Left colon (tissue), 2 donors: Measurements from ENCODE around the gene ZBTB42. TPM values are rescaled to one million over a fixed set of nuclear protein-coding genes. Genes with fewer than 3 reads are reported as not detected.
"Not testable (repeated sequence)": the region's sequence is repeated elsewhere in the genome, so short reads cannot be mapped to it uniquely, and the experiment has no call there.

Source experiments
- ATAC-seq: fragments of 200-7000 bp; cut with Tn5 transposase; one replicate; pipeline ENCODE4 v1.9.1; 2020; ENCODE audit warnings: mild to moderate bottlenecking, moderate library complexity
- DNase-seq, 2 donors: peaks; one replicate each; pipeline ENCODE4 v3.0.0-alpha.2; 2020
- intact Hi-C, 2 donors: fragments of 100-400 bp; cut with DNase I in 1 of 2; cut with micrococcal nuclease in 1 of 2; formaldehyde crosslinking; loops; one replicate each; pipeline versions ENCODE4 v1.11.2 to v1.14.0; 2022; cut with DNase I, micrococcal nuclease
- total RNA-seq, 2 donors: library from RNA; stranded (reverse); fragmentation: NEBNext Ultra II Directional; extraction: Animal tissue kit (Norgen Biotek cat#: 25700); gene quantifications; one replicate each; pipeline ENCODE4 v1.2.1, GENCODE V29; 2021
- donor health status: DM: no; HTN: no; CAD: no.
- donor health status: DM: yes; HTN: yes; CAD: no.

Gene ZBTB42
- total RNA-seq, 2 donors from 2014 or later, result 7.2 to 9.2 TPM

- intact Hi-C loops, result no loop called here
- DNase-seq, result no peak
- ATAC-seq, result no peak
These were observed 1.7 kb downstream of the ZBTB42 start for GRCh38 chr14:104802394-104803184.

DNA sequence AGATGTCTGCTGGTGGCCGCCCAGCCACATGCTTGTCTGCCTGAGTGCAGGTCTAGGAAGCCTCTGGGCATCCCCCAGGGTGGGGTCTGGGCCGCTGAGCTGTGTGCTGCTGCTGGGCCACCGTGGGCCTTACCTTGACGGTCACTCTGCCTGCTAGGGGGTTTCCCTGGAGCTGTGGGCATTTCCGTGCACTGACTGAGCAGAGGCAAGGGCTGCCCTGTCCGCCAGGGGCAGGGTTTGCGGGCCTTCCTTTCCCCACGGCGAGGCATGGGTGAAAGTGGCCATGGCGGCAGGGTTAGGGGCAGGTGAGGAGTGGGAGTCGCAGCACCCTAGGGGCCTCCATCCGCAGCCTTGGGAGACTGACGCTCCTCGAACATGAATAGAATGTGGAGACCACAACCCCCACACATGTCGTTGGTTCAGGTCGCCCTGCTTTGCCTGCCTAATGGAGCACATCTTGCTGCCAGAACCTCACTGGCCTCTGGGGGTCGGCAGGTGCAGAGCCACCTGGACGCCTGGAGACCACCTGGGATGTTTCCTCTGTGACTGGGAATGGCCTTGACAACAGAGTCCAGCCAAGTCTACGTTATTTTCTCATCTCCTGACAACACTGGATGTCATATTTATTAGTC is 2.5 kb downstream of the ZBTB42 start:
- intact Hi-C loops, result no loop called here
- DNase-seq, result no peak
- no peak for ATAC-seq

- DNase-seq, result no peak
- ATAC-seq, result no peak
- intact Hi-C loops, result no loop called here
These were observed 3.1 kb downstream of the ZBTB42 start for GRCh38 chr14:104803912-104804410.

- intact Hi-C loops, result no loop called here
- DNase-seq, result no peak
- no peak for ATAC-seq
These were observed 3.8 kb downstream of the ZBTB42 start for GRCh38 chr14:104804481-104805325.

DNA sequence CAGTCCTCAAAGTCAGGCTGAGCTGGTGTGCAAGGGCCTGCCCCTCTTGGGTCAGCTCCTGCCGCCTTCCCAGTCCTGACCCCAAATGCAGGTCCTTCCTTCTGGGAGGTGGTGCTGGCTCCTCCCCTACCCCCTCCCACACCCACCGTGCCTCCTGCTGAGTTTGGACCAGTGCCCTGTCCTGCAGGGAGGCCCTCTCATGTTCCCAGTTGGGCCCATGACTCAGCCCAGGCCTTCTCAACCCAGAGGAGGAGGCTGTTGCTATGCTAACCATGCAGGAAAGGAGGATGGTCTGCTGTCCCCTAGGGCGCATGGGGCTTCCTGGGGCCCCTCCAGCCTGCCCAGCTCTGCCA is 4.4 kb downstream of the ZBTB42 start:
- ATAC-seq (no peak), DNase-seq (no peak)

DNA sequence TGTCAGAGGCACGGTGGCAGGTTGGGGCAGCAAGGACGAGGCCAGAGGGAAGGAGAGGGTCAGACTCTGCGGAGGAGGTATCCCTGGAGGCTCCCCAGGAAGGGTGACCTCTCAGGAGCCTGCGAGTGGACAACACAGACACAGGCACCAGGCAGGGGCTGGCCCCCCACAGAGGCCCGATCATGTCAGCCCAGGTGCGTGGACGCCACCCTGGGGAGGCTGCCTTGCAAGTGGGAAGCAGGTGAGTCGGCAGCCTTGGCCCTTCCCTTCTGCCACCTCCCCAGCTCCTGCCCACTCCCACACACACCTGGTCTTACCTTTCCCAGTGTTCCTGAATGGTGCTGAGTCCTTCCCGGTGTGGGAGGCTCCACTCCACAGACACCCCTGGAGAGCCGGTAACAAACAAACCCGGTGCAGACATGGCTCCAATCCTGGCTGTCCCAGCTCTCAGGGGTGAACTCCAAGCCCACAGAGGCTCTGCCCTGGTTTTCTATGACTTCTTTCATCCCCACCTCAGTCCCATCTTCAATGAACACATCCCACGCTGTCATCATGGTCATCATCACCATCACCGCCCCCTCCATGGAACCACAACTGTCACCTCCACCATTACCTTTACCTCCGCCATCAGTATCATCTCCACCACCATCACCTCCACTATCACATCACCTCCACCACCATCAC is 5.2 kb downstream of the ZBTB42 start:
- DNase-seq (no peak), ATAC-seq (no peak)
- intact Hi-C loops, result no loop called here

More for the DNA sequence above, 4.4 kb downstream of the ZBTB42 start:
- intact Hi-C loops, result no loop called here

- intact Hi-C loops, result no loop called here
- ATAC-seq, result no peak
- no peak for DNase-seq
These were observed 5.9 kb downstream of the ZBTB42 start for GRCh38 chr14:104806625-104807465.

DNA sequence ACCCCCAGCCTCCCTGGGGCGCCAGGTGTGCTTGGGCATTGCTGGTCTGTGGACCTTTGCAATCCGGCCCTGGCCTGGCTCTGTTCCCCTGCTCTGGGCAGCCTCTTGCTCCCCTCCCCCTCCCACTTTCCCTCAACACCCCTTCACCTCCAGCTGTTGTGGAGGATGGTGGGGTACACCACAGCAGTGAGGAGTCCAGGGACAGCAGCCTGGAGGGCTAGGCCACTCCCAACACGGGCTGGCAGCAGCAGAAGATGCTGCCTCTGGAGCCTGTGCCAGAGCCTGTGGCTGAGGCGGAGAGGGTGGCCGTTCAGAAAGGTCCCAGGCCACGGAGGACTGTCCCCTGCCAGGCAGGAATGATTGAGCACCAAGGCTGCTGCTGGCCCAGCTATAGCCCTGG is 7.6 kb downstream of the ZBTB42 start:
- intact Hi-C loops, result no loop called here
- DNase-seq, result no peak
- no peak for ATAC-seq

DNA sequence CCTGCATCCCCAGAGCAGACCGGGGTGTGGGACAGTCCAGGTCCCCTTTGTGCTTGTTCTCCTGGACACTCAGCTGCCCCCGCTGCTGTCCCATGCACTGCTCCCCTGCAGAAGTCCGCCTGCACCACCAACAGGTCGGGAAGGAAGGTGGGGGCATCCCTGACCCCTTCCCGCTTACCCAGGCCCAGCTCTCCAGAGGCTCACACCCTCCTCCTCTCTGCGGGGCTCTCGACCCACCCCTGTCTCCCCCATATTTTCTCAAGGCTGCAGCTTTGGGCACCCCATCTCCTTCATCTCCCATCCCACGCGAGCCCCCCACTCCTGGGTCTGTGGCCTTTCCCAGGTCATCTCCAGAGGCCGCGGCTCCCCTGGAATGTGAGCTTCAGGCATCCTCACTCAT is 9.4 kb downstream of the ZBTB42 start:
- intact Hi-C loops, result no loop called here
- DNase-seq, result no peak
- no peak for ATAC-seq

DNA sequence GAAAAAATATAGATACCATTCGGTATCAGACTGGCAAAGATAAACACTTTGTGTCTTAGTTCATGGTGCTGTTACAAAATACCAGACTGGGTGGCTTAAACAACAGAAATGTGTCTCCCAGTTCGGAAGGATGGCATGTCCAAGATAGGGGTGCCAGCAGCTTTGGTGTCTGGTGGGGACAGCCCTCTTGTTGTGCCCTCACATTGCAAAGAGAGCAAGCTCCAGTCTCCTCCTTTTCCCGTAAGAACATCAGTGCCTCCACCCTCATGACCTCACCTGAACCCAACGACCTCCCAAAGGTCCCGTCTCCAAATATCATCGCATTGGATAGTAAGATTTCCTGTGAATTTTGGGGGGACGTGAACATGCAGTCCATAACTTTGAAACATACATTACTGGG is 12.4 kb downstream of the ZBTB42 start:
- DNase-seq, result peak in 1 of 2 donors; percentile 19
- intact Hi-C loops, result no loop called here
- ATAC-seq, result no peak

GRCh38 chr14:104814701-104815100 is 13.8 kb downstream of the ZBTB42 start:
- ATAC-seq, intact Hi-C loops: not testable (repeated sequence)
- peak in 1 of 2 donors; percentile 19 for DNase-seq

GRCh38 chr14:104816616-104816884 is 15.6 kb downstream of the ZBTB42 start:
- ATAC-seq (no peak), DNase-seq (no peak)
- intact Hi-C loops, result no loop called here

DNA sequence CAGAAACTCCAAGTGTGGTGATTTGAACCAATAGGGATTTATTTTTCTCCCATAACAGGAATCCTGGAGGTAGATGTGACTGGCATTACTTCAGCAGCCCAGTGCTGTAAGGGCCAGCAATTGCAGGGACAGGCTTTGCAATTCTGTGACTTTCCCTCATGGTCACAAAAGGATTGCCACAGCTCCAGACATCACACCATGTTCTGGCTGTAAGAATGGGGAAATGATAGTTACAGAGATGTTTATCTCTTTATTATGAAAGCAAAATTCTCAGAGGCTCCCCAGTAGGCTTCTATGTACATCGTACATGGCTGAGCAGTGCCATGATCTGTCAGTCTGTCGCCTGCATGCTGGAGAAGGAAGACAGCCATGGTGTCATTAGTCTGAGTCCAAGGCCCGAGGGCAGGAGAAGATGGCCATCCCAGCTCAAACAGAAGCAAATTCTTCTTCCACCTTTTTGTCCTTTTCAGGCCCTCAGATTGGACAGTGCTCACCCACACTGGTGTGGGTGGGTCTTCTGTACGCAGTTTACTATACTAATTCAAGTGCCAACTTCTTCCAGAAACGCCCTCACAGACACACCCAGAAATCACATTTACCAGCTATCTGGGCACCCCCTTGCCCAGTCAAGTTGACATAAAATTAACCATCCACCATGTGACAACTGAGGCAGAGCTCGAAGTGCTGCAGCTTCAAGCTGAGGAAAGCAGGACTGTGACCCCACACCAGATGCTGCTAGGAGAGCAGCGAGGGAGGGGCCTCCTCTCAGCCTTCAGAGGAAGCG is 17.2 kb downstream of the ZBTB42 start:
- intact Hi-C loops, result no loop called here
- ATAC-seq, result no peak
- DNase-seq, result peak in 1 of 2 donors; percentile 7

DNA sequence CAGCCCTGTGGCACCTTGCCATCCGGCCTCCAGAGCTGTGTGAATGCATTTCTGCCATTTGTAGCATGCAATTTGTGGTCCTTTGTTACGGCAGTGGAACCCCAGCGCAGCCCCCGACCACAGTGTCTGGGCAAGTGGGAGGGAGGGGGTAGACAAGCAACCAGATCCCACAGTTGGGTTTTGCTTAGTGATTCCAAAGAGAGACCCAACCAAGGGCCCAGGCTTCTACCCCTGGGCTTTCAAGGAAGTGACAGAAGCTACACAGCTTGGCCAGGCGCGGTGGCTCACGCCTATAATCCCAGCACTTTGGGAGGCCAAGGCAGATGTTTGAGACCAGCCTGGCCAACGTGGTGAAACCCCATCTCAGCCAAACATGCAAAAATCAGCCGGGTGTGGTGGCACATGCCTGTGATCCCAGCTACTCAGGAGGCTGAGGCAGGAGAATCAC is 17.8 kb downstream of the ZBTB42 start:
- intact Hi-C loops, result no loop called here
- ATAC-seq (no peak), DNase-seq (peak in 1 of 2 donors; percentile 26)

GRCh38 chr14:104819361-104819781 is 18.5 kb downstream of the ZBTB42 start:
- intact Hi-C loops, result no loop called here
- ATAC-seq (no peak), DNase-seq (peak in 1 of 2 donors; percentile 17)

- intact Hi-C loops, result loop anchor here in 1 of 2 donors (5.0 kb wide), 1 partner anchor 53 kb away; no protein-coding TSS in a partner anchor
- DNase-seq (peak; percentile 64 to 65), ATAC-seq (peak; percentile 65)
These were observed 19.8 kb downstream of the ZBTB42 start for GRCh38 chr14:104820669-104821228.
